ENCODE measurements around the gene PEF1.

- no peak for TF ChIP-seq EZH2phosphoT487 (IDR thresholded peaks at IDR 0.05; ENCODE audit: insufficient read depth, low read depth)
- TF ChIP-seq EZH2 (IDR thresholded peaks at IDR 0.05; ENCODE audit: insufficient read depth, poor library complexity, severe bottlenecking), result no peak
Measured at GRCh38 chr1:31584869-31585735, 59.6 kb downstream of the PEF1 start.
